Liver (tissue), 9 donors: ENCODE results near the gene IFIT5. TPM values are rescaled to one million over a fixed set of nuclear protein-coding genes. Genes with fewer than 3 reads are reported as not detected.
"Not testable (repeated sequence)": the region's sequence is repeated elsewhere in the genome, so short reads cannot be mapped to it uniquely, and the experiment has no call there.

Source experiments
- DNase-seq: peaks from one replicate; pipeline ENCODE4 v3.0.0-alpha.2; 2017; ENCODE audit warnings: low spot score
- H3K27ac ChIP-seq, 2 donors: one replicate each; pipeline ENCODE4 v1.7.0; 2013; ENCODE audit warnings: inconsistent platforms in 2 of 2, low read length in 2 of 2, control low read depth in 1 of 2, low read depth in 1 of 2, mild to moderate bottlenecking in 1 of 2
- H3K27me3 ChIP-seq, 4 donors: one replicate each; pipeline versions ENCODE4 v1.6.1 to v1.7.0; 2013; ENCODE audit warnings: low read length in 3 of 4, inconsistent platforms in 1 of 4, mild to moderate bottlenecking in 1 of 4, moderate library complexity in 1 of 4; ENCODE audit not compliant: control insufficient read depth in 4 of 4, insufficient read depth in 4 of 4
- H3K36me3 ChIP-seq, 4 donors: one replicate each; pipeline versions ENCODE4 v1.6.1 to v1.7.0; 2013; ENCODE audit warnings: low read length in 3 of 4, mild to moderate bottlenecking in 3 of 4, low read depth in 1 of 4, moderate library complexity in 1 of 4; ENCODE audit not compliant: control insufficient read depth in 4 of 4, insufficient read depth in 3 of 4
- H3K4me1 ChIP-seq, 4 donors: one replicate each; pipeline versions ENCODE4 v1.6.1 to v1.7.0; 2013; ENCODE audit warnings: low read length in 3 of 4, mild to moderate bottlenecking in 3 of 4, moderate library complexity in 1 of 4; ENCODE audit not compliant: control insufficient read depth in 4 of 4, insufficient read depth in 4 of 4
- H3K4me3 ChIP-seq, 3 donors: one replicate each; pipeline versions ENCODE4 v1.6.1 to v1.7.0; 2013; ENCODE audit warnings: low read length in 3 of 3, control low read depth in 1 of 3, low read depth in 1 of 3, mild to moderate bottlenecking in 1 of 3
- H3K9ac ChIP-seq, 2 donors: one replicate each; pipeline ENCODE4 v1.7.0; 2013; ENCODE audit warnings: low read length in 2 of 2, mild to moderate bottlenecking in 2 of 2, moderate library complexity in 2 of 2, control low read depth in 1 of 2, low read depth in 1 of 2
- H3K9me3 ChIP-seq, 4 donors: one replicate each; pipeline versions ENCODE4 v1.6.1 to v1.7.0; 2013; ENCODE audit warnings: low read length in 3 of 4; ENCODE audit not compliant: control insufficient read depth in 4 of 4
- EGR1 ChIP-seq, 2 donors: IDR thresholded peaks; 2 replicates each; pipeline ENCODE4 v1.6.1; 2016 to 2018; ENCODE audit warnings: antibody characterized with exemption in 2 of 2, low read depth in 2 of 2
- HNF4A ChIP-seq, 2 donors: conservative IDR thresholded peaks; 2 replicates each; pipeline ENCODE4 v1.6.1; 2016; ENCODE audit warnings: antibody characterized with exemption in 2 of 2, mild to moderate bottlenecking in 2 of 2
- HNF4G ChIP-seq: IDR thresholded peaks from 2 replicates; pipeline ENCODE4 v1.6.1; 2016; ENCODE audit warnings: antibody characterized with exemption
- JUND ChIP-seq, 2 donors: IDR thresholded peaks; 2 replicates each; pipeline ENCODE4 v1.6.1; 2016; ENCODE audit warnings: antibody characterized with exemption in 2 of 2
- NR2F2 ChIP-seq: IDR thresholded peaks from 2 replicates; pipeline ENCODE4 v1.6.1; 2016; ENCODE audit warnings: antibody characterized with exemption
- RXRA ChIP-seq, 2 donors: IDR thresholded peaks; 2 replicates each; pipeline ENCODE4 v1.6.1; 2017 to 2018; ENCODE audit warnings: antibody characterized with exemption in 2 of 2, mild to moderate bottlenecking in 1 of 2
- SP1 ChIP-seq: IDR thresholded peaks from 2 replicates; pipeline ENCODE4 v1.6.1; 2018; ENCODE audit warnings: antibody characterized with exemption, mild to moderate bottlenecking
- WGBS: extraction: QIAGEN DNeasy Blood & Tissue Kit; methylation state at CpG from one replicate; pipeline ENCODE4 v1.1.7; 2013; 5-methylcytosine and 5-hydroxymethylcytosine counted together
- polyA plus RNA-seq, 2 donors: library from polyadenylated mRNA; stranded (reverse) in 1 of 2; unstranded in 1 of 2; fragments of 200-250 nt in 1 of 2; fragments of >200 nt in 1 of 2; fragmentation: Nextera tagmentation in 1 of 2; extraction: Ambion mirVana in 1 of 2; gene quantifications; one replicate each; pipeline versions ENCODE4 v1.2.1 to v1.2.3, GENCODE V29; 2013 to 2015
- total RNA-seq, 2 donors: library from RNA; depleted of rRNA; stranded (reverse); fragments of >200 nt; gene quantifications; one replicate each; pipeline ENCODE4 v1.2.3, GENCODE V29; 2014
- TF ChIP-seq, protein P1 (sequence below): IDR thresholded peaks from 2 replicates; pipeline ENCODE4 v1.6.1; 2016; ENCODE audit warnings: antibody characterized with exemption
- donor health status: healthy.
- donor health status: healthy.
- donor health status: healthy.
- donor health status: healthy.
- donor health status: healthy.

Gene IFIT5
- total and polyA plus RNA-seq, 4 donors, result 5.0 to 10.7 (median 6.7) TPM

DNA sequence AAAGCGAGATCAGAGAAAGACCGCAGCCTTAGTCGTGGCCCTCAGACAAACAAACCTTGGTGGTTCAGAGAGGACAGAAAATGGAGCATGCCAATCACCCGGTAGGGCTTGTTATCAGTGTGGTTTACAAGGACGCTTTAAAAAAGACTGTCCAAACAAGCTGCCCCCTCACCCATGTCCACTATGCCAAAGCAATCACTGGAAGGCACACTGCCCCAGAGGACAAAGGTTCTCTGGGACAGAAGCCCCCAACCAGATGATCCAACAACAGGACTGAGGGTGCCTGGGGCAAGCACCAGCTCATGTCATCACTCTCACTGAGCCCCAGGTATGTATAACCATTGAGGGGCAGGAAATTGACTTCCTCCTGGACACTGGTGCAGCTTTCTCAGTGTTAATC is 5.1 kb upstream of the IFIT5 start:
- not testable (repeated sequence) for H3K4me3 ChIP-seq, DNase-seq, H3K36me3 ChIP-seq, H3K9me3 ChIP-seq, H3K9ac ChIP-seq, H3K27me3 ChIP-seq
- H3K4me1 ChIP-seq, result peaks cover 0 to 17% (median 3%) of the 10 kb centered on the region in 4 donors
- 45% methylated on average over 5 of the region's 5 CpGs for WGBS
- peak overlapping the region in 1 of 2 donors; percentile 28 for H3K27ac ChIP-seq
- peak in 1 of 2 donors; percentile 23 for TF ChIP-seq RXRA (IDR thresholded peaks at IDR 0.05)
- TF ChIP-seq HNF4A (conservative IDR thresholded peaks at IDR 0.05), result peak; percentile 71 to 84
- peak; percentile 17 for TF ChIP-seq HNF4G
- peak; percentile 48 for TF ChIP-seq SP1

DNA sequence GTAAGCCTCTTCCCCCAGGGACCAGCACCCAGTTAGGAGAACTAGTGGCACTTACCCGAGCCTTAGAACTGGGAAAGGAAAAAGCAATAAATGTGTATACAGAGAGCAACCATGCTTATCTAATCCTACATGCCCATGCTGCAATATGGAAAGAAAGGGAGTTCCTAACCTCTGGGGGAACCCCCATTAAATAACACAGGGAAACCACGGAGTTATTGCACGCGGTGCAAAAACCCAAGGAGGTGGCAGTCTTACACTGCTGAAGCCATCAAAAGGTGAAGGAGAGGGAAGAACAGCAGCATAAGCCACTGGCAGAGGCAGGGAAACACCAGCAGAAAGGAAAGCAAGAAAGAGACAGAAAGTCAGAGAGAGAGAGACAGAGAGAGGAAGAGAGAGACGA is 3.8 kb upstream of the IFIT5 start:
- 91% methylated on average over 5 of the region's 5 CpGs for WGBS
- not testable (repeated sequence) for H3K27me3 ChIP-seq, H3K9ac ChIP-seq, H3K36me3 ChIP-seq, DNase-seq, H3K4me3 ChIP-seq, H3K9me3 ChIP-seq
- H3K4me1 ChIP-seq, result peaks cover 0 to 20% (median 3%) of the 10 kb centered on the region in 4 donors
- peak overlapping the region in 1 of 2 donors; percentile 20 for H3K27ac ChIP-seq

DNA sequence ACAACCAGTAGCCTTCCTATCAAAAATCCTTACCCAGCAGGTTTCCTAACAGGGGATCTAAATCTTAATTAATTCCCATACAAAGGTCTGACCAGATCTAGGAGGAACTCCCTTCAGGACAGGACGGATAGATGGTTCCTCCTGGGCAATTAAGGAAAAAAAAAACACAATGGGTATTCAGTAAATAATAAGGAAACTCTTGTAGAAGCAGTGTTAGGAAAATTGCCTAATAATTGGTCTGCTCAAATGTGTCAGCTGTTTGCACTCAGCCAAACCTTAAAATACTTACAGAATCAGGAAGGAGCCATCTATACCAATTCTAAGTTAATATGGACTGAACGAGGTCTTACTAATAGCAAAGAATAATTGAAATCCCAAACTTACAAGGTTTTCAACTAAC is 3.2 kb upstream of the IFIT5 start:
- H3K27me3 ChIP-seq, H3K9ac ChIP-seq, DNase-seq, H3K9me3 ChIP-seq, H3K4me3 ChIP-seq, H3K27ac ChIP-seq, H3K36me3 ChIP-seq: not testable (repeated sequence)
- H3K4me1 ChIP-seq, result peaks cover 4 to 25% (median 7%) of the 10 kb centered on the region in 4 donors
- WGBS, result 82% methylated on average over 2 of the region's 2 CpGs

DNA sequence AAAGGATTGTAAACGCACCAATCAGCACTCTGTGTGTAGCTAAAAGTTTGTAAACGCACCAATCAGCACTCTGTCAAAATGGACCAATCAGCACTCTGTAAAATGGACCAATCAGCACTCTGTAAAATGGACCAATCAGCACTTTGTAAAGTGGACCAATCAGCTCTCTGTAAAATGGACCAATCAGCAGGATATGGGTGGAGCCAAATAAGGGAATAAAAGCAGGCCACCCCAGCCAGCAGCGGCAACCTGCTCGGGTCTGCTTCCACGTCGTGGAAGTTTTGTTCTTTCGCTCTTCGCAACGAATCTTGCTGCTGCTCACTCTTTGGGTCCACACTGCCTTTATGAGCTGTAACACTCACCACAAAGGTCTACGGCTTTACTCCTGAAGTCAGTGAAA is 2.1 kb upstream of the IFIT5 start:
- not testable (repeated sequence) for H3K27me3 ChIP-seq, H3K9ac ChIP-seq, H3K9me3 ChIP-seq, DNase-seq, H3K36me3 ChIP-seq, H3K4me3 ChIP-seq, H3K27ac ChIP-seq
- peaks cover 8 to 31% (median 12%) of the 10 kb centered on the region in 4 donors for H3K4me1 ChIP-seq
- WGBS, result 93% methylated on average over 10 of the region's 10 CpGs

DNA sequence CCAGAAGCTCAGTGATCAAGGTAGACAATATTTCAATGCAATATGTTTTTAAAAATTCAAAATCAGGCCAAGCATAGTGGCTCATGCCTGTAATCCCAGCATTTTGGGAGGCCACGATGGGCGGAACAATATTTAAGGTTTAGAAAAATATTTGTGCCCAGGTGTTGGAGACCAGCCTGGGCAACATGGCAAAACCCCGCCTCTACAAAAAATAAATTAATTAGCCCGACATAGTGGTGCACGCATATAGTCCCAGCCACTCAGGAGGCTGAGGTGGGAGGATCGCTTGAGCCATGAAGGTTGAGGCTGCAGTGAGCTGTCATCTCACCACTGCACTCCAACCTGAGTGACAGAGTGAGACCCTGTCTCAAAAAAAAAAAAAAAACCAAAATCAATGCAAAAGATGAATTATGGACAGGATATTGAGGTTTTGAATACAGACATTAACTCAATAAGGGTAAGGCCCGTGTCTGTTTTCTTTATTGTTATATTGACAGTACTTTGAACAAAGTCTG is 913 bp upstream of the IFIT5 start:
- peak overlapping the region; percentile 98 for H3K27ac ChIP-seq
- 84% methylated on average over 7 of the region's 7 CpGs for WGBS

More for the DNA sequence above, 913 bp upstream of the IFIT5 start:
- Histone ChIP-seq H3K4me3 (peak overlapping the region in 1 of 3 donors; percentile 88), H3K9ac (peak overlapping the region in 1 of 2 donors; percentile 96), H3K36me3 (peaks cover 0 to 7% (median 0%) of the 10 kb centered on the region in 4 donors), H3K27me3 (no peaks in the 10 kb centered on the region), H3K4me1 (peaks cover 8 to 31% (median 13%) of the 10 kb centered on the region in 4 donors), H3K9me3 (no peaks in the 10 kb centered on the region)
- DNase-seq, result no peak
- TF ChIP-seq SP1 (no peak), NR2F2 (no peak), JUND (IDR thresholded peaks at IDR 0.05) (no peak), HNF4A (conservative IDR thresholded peaks at IDR 0.05) (no peak), EGR1 (IDR thresholded peaks at IDR 0.05; ENCODE audit: low read depth in 2 of 2) (no peak)
- TF ChIP-seq, protein P1, sequence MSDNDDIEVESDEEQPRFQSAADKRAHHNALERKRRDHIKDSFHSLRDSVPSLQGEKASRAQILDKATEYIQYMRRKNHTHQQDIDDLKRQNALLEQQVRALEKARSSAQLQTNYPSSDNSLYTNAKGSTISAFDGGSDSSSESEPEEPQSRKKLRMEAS, result no peak
